HepG2 (cell line): ENCODE results near the gene MIF4GD. TPM values are rescaled to one million over a fixed set of nuclear protein-coding genes. Genes with fewer than 3 reads are reported as not detected.

ENCODE experiments used
- ATF4 ChIP-seq, 2 experiments: fragments of 450-650 bp in 1 of 2; sonication (generic) in 1 of 2; formaldehyde crosslinking; IDR thresholded peaks; 2 replicates each; pipeline versions ENCODE4 v1.5.0 to v1.8.0; 2020 to 2022; ENCODE audit warnings: mild to moderate bottlenecking in 1 of 2, missing genetic modification reagents in 1 of 2
- ELF3 ChIP-seq: IDR thresholded peaks from 2 replicates; pipeline ENCODE4 v1.6.1; 2016; ENCODE audit warnings: missing genetic modification reagents, missing compliant biosample characterization
- HMGA1 ChIP-seq: sonication (generic); formaldehyde crosslinking; conservative IDR thresholded peaks from 2 replicates; pipeline ENCODE4 v1.4.0; 2020; ENCODE audit warnings: missing genetic modification reagents
- KLF11 ChIP-seq: IDR thresholded peaks from 2 replicates; pipeline ENCODE4 v1.6.1; 2016; ENCODE audit warnings: missing compliant biosample characterization
- NAIF1 ChIP-seq: sonication (generic); formaldehyde crosslinking; IDR thresholded peaks from 2 replicates; pipeline ENCODE4 v1.5.0; 2020; ENCODE audit warnings: mild to moderate bottlenecking, missing genetic modification reagents, borderline replicate concordance
- RBM39 ChIP-seq: fragments of 200-400 bp; formaldehyde crosslinking; IDR thresholded peaks from one replicate; pipeline ENCODE4 v1.6.1; 2018; ENCODE audit warnings: antibody characterized with exemption, mild to moderate bottlenecking, low read depth, low read length; ENCODE audit not compliant: poor library complexity, severe bottlenecking
- SMYD3 ChIP-seq: sonication (generic); formaldehyde crosslinking; IDR thresholded peaks from 2 replicates; pipeline ENCODE4 v1.8.1; 2023; ENCODE audit warnings: mild to moderate bottlenecking, missing genetic modification reagents
- ZFP36 ChIP-seq: fragments of 150-350 bp; IDR thresholded peaks from 2 replicates; pipeline ENCODE4 v1.6.1; 2018; ENCODE audit warnings: borderline replicate concordance, low read length, low read depth; ENCODE audit not compliant: partially characterized antibody
- ZFYVE20 ChIP-seq: sonication (generic); formaldehyde crosslinking; IDR thresholded peaks from 2 replicates; pipeline ENCODE4 v1.8.0; 2023; ENCODE audit warnings: low read depth, mild to moderate bottlenecking, moderate library complexity, missing genetic modification reagents, borderline replicate concordance
- ZNF224 ChIP-seq: sonication (generic); formaldehyde crosslinking; IDR thresholded peaks from 2 replicates; pipeline ENCODE4 v1.5.0; 2020; ENCODE audit warnings: mild to moderate bottlenecking, missing genetic modification reagents
- ZNF513 ChIP-seq: sonication (generic); formaldehyde crosslinking; conservative IDR thresholded peaks from 2 replicates; pipeline ENCODE4 v1.5.0; 2020; ENCODE audit warnings: missing genetic modification reagents
- ZNF580 ChIP-seq: IDR thresholded peaks from 2 replicates; pipeline ENCODE4 v1.6.1; 2016; ENCODE audit warnings: low read depth, borderline replicate concordance
- ZNF598 ChIP-seq: sonication (generic); formaldehyde crosslinking; IDR thresholded peaks from 2 replicates; pipeline ENCODE4 v1.5.1; 2020; ENCODE audit warnings: mild to moderate bottlenecking, missing genetic modification reagents, borderline replicate concordance
- polyA plus RNA-seq, 8 experiments: library from polyadenylated mRNA; depleted of rRNA in 3 of 8; stranded (reverse) in 7 of 8; unstranded in 1 of 8; fragments of >200 nt; fragmentation: Illumina TruSeq in 4 of 8; extraction: Trizol in 4 of 8; gene quantifications; 2 replicates each; pipeline versions ENCODE4 v1.2.1 to v1.2.3, GENCODE V29; 2011 to 2016; ENCODE audit warnings: low read depth in 4 of 8, missing spikeins in 1 of 8, mixed read lengths in 1 of 8; ENCODE audit not compliant: insufficient read depth in 1 of 8
- total RNA-seq, 5 experiments: library from RNA; depleted of rRNA; stranded (reverse); fragments of >200 nt; fragmentation: Illumina TruSeq; extraction: Trizol; gene quantifications; 2 replicates each; pipeline ENCODE4 v1.2.3, GENCODE V29; 2016; ENCODE audit warnings: low read depth in 1 of 5
- TF ChIP-seq, protein P1 (sequence below): sonication (generic); formaldehyde crosslinking; conservative IDR thresholded peaks from 2 replicates; pipeline ENCODE4 v1.4.0; 2020; ENCODE audit warnings: missing genetic modification reagents
- TF ChIP-seq, protein P2 (sequence below): sonication (generic); formaldehyde crosslinking; IDR thresholded peaks from 2 replicates; pipeline ENCODE4 v1.4.0; 2020; ENCODE audit warnings: low read depth, missing genetic modification reagents

The MIF4GD gene
- total and polyA plus RNA-seq, 2 of the 13 experiments (the other 11 are each of a cell fraction or from before 2014, with no cell fraction given) = 14.0 to 28.0 TPM

DNA sequence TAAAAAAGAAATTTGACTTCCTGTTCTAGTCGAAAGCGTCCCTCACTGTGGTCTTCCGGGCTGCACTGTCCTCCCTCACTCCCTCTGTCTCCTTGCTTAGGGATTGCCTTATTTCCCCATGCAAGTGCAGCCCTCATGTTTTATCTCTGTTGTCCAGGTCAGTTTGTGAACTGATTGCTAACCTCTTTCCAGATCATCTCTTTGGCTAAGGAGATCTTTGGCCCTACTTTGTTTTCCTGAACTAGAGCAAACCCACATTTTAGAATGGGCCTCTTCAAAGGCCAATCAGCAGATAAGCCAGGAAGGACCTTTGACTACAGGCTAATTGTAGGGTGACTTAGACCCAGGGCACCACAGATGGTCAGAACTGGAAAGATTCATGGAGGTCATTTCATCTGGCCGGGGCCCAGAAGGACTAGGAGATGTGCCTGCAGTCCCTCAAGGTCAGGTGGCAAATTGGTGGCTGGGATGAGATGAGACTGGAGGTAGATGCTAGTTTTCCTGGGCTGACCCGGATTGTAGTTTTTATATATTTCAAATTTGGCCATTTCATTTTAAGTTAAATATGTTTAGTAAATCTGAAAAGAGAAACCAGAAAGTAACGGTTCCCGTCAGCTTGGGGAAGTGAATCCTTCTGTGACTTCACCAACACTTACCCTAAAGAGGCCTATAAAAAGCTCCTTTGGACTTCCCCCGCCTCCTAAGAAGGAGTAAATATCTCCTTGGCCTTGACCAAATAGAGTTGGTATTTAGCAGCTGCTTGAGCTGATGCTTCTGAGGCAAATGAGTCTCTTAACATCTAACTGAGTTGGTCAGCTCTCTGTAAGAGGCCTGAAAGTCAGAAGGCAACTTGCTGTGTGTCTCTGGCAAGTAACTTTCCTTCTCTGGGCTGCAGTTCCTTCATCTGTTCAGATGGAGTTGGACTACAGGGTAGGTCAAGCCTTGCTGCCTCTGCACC lies 24.4 kb upstream of the MIF4GD start (continued):
- TF ChIP-seq, protein P1, sequence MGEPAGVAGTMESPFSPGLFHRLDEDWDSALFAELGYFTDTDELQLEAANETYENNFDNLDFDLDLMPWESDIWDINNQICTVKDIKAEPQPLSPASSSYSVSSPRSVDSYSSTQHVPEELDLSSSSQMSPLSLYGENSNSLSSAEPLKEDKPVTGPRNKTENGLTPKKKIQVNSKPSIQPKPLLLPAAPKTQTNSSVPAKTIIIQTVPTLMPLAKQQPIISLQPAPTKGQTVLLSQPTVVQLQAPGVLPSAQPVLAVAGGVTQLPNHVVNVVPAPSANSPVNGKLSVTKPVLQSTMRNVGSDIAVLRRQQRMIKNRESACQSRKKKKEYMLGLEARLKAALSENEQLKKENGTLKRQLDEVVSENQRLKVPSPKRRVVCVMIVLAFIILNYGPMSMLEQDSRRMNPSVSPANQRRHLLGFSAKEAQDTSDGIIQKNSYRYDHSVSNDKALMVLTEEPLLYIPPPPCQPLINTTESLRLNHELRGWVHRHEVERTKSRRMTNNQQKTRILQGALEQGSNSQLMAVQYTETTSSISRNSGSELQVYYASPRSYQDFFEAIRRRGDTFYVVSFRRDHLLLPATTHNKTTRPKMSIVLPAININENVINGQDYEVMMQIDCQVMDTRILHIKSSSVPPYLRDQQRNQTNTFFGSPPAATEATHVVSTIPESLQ (CRISPR knock-in tag) = no peak
- TF ChIP-seq NAIF1 (CRISPR knock-in tag) (peak; percentile 13; the same call in 1 of the 2 replicates), HMGA1 (no peak), ELF3 (CRISPR knock-in tag) (peak; percentile 73), ZNF598 (CRISPR knock-in tag) (no peak), ZNF513 (CRISPR knock-in tag) (no peak), ZFYVE20 (no peak), KLF11 (CRISPR knock-in tag) (no peak), ZNF580 (CRISPR knock-in tag) (peak; percentile 53; the same call in 1 of the 2 replicates), SMYD3 (CRISPR knock-in tag) (0 out of 2 replicates have a peak, but pooled peaks have one; percentile 13), ATF4 (CRISPR knock-in tag; IDR thresholded peaks at IDR 0.05) (no peak), ZNF224 (CRISPR knock-in tag) (no peak), ZFP36 (no peak), RBM39 (no peak)
- TF ChIP-seq, protein P2, sequence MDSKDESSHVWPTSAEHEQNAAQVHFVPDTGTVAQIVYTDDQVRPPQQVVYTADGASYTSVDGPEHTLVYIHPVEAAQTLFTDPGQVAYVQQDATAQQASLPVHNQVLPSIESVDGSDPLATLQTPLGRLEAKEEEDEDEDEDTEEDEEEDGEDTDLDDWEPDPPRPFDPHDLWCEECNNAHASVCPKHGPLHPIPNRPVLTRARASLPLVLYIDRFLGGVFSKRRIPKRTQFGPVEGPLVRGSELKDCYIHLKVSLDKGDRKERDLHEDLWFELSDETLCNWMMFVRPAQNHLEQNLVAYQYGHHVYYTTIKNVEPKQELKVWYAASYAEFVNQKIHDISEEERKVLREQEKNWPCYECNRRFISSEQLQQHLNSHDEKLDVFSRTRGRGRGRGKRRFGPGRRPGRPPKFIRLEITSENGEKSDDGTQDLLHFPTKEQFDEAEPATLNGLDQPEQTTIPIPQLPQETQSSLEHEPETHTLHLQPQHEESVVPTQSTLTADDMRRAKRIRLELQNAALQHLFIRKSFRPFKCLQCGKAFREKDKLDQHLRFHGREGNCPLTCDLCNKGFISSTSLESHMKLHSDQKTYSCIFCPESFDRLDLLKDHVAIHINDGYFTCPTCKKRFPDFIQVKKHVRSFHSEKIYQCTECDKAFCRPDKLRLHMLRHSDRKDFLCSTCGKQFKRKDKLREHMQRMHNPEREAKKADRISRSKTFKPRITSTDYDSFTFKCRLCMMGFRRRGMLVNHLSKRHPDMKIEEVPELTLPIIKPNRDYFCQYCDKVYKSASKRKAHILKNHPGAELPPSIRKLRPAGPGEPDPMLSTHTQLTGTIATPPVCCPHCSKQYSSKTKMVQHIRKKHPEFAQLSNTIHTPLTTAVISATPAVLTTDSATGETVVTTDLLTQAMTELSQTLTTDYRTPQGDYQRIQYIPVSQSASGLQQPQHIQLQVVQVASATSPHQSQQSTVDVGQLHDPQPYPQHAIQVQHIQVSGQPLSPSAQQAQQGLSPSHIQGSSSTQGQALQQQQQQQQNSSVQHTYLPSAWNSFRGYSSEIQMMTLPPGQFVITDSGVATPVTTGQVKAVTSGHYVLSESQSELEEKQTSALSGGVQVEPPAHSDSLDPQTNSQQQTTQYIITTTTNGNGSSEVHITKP = peak; percentile 74
